Ectodermal cell (in vitro differentiated cells): Measurements from ENCODE around the gene RNF138.
"Not testable (repeated sequence)": the region's sequence is repeated elsewhere in the genome, so short reads cannot be mapped to it uniquely, and the experiment has no call there.

Source experiments
- H3K27ac ChIP-seq: 2 replicates; pipeline ENCODE4 v1.7.0; 2013; ENCODE audit warnings: mild to moderate bottlenecking, low read depth, low read length; ENCODE audit not compliant: insufficient read depth, poor library complexity, severe bottlenecking
- H3K27me3 ChIP-seq: 2 replicates; pipeline ENCODE4 v1.7.0; 2013; ENCODE audit warnings: mild to moderate bottlenecking, low read length; ENCODE audit not compliant: insufficient read depth, control insufficient read depth, poor library complexity, severe bottlenecking
- H3K36me3 ChIP-seq: one replicate; pipeline ENCODE4 v1.7.0; 2013; ENCODE audit warnings: low read length; ENCODE audit not compliant: control insufficient read depth, insufficient read depth
- H3K4me1 ChIP-seq: one replicate; pipeline ENCODE4 v1.7.0; 2013; ENCODE audit warnings: low read length; ENCODE audit not compliant: control insufficient read depth, insufficient read depth
- H3K4me3 ChIP-seq: 2 replicates; pipeline ENCODE4 v1.7.0; 2013; ENCODE audit warnings: low read depth, low read length, control low read depth; ENCODE audit not compliant: insufficient read depth
- H3K9me3 ChIP-seq: 2 replicates; pipeline ENCODE4 v1.7.0; 2013; ENCODE audit warnings: mild to moderate bottlenecking, low read length, moderate library complexity; ENCODE audit not compliant: control insufficient read depth
- WGBS, 2 experiments: methylation state at CpG; one replicate each; pipeline ENCODE4 v1.1.7; 2013; ENCODE audit warnings: missing lambda C conversion rate in 2 of 2; 5-methylcytosine and 5-hydroxymethylcytosine counted together

The RNF138 gene

GRCh38 chr18:32167980-32168730, 76.5 kb downstream of the RNF138 start:
- 89 to 94% methylated on average over 3 of the region's 3 CpGs for WGBS, 2 experiments
- Histone ChIP-seq H3K27me3 (no peaks in the 10 kb centered on the region), H3K4me1 (no peaks in the 10 kb centered on the region), H3K4me3 (no peak overlapping the region), H3K27ac (no peak overlapping the region), H3K36me3 (no peaks in the 10 kb centered on the region), H3K9me3 (no peaks in the 10 kb centered on the region)

- Histone ChIP-seq H3K27me3 (no peaks in the 10 kb centered on the region), H3K9me3 (no peaks in the 10 kb centered on the region), H3K4me1 (no peaks in the 10 kb centered on the region), H3K27ac (no peak overlapping the region), H3K4me3 (no peak overlapping the region), H3K36me3 (no peaks in the 10 kb centered on the region)
- 90% methylated on average over 2 of the region's 3 CpGs for WGBS, 2 experiments
These were observed 82.0 kb downstream of the RNF138 start for GRCh38 chr18:32173654-32174053.

- Histone ChIP-seq H3K36me3 (no peaks in the 10 kb centered on the region), H3K4me1 (no peaks in the 10 kb centered on the region), H3K27ac (no peak overlapping the region), H3K9me3 (no peaks in the 10 kb centered on the region), H3K4me3 (no peak overlapping the region), H3K27me3 (no peaks in the 10 kb centered on the region)
- 92 to 95% methylated on average over 7 of the region's 7 CpGs for WGBS, 2 experiments
These were observed 83.0 kb downstream of the RNF138 start for GRCh38 chr18:32174719-32175118.

GRCh38 chr18:32175265-32175664, 83.6 kb downstream of the RNF138 start:
- Histone ChIP-seq H3K9me3 (no peaks in the 10 kb centered on the region), H3K36me3 (no peaks in the 10 kb centered on the region), H3K4me1 (no peaks in the 10 kb centered on the region), H3K27ac (no peak overlapping the region), H3K27me3 (no peaks in the 10 kb centered on the region), H3K4me3 (no peak overlapping the region)
- 89 to 92% methylated on average over 1 of the region's 1 CpG for WGBS, 2 experiments

DNA sequence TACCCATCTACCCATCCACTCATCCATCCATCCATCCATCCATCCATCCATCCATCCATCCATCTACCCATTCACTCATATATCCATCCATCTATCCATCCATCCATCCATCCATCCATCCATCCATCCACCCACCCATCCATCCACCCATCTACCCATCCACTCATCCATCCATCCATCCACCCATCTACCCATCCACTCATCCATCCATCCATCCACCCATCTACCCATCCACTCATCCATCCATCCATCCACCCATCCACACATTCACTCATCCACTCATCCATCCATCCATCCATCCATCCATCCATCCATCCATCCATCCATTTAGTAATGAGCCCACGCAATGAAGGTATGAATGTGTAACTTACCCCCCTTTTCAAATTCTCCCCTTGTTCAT, 85.1 kb downstream of the RNF138 start:
- not testable (repeated sequence) for H3K36me3 ChIP-seq, H3K27ac ChIP-seq, H3K9me3 ChIP-seq, H3K27me3 ChIP-seq, H3K4me3 ChIP-seq, H3K4me1 ChIP-seq
- whole genome bisulfite sequencing, 2 experiments = 100% methylated on average over 1 of the region's 1 CpG

GRCh38 chr18:32177530-32177929, 85.9 kb downstream of the RNF138 start:
- 91 to 93% methylated on average over 3 of the region's 3 CpGs for WGBS, 2 experiments
- no peaks in the 10 kb centered on the region for H3K4me1 ChIP-seq
- H3K36me3 ChIP-seq = no peaks in the 10 kb centered on the region
- no peak overlapping the region for H3K4me3 ChIP-seq
- H3K9me3 ChIP-seq = no peaks in the 10 kb centered on the region
- H3K27ac ChIP-seq = no peak overlapping the region
- no peaks in the 10 kb centered on the region for H3K27me3 ChIP-seq
